Measurements from ENCODE around the gene EAF1. TPM values are rescaled to one million over a fixed set of nuclear protein-coding genes. Genes with fewer than 3 reads are reported as not detected.
"Not testable (repeated sequence)": the region's sequence is repeated elsewhere in the genome, so short reads cannot be mapped to it uniquely, and the experiment has no call there.

Gene EAF1
- total RNA-seq, 2 donors from 2014 or later, result 29.9 to 33.4 TPM

GRCh38 chr3:15449489-15450224 lies 22.3 kb downstream of the EAF1 start:
- Mint-ChIP-seq H3K36me3 (ENCODE audit: insufficient read depth in 2 of 2) (no peaks in the 10 kb centered on the region), H3K27ac (no peak overlapping the region), H3K4me1 (ENCODE audit: low read depth) (no peaks in the 10 kb centered on the region), H3K4me3 (no peak overlapping the region), H3K9me3 (no peaks in the 10 kb centered on the region), H3K27me3 (ENCODE audit: low read depth) (no peaks in the 10 kb centered on the region)
- ATAC-seq (replicated peaks in 1 of 2), result no peak
- no peak for DNase-seq

DNA sequence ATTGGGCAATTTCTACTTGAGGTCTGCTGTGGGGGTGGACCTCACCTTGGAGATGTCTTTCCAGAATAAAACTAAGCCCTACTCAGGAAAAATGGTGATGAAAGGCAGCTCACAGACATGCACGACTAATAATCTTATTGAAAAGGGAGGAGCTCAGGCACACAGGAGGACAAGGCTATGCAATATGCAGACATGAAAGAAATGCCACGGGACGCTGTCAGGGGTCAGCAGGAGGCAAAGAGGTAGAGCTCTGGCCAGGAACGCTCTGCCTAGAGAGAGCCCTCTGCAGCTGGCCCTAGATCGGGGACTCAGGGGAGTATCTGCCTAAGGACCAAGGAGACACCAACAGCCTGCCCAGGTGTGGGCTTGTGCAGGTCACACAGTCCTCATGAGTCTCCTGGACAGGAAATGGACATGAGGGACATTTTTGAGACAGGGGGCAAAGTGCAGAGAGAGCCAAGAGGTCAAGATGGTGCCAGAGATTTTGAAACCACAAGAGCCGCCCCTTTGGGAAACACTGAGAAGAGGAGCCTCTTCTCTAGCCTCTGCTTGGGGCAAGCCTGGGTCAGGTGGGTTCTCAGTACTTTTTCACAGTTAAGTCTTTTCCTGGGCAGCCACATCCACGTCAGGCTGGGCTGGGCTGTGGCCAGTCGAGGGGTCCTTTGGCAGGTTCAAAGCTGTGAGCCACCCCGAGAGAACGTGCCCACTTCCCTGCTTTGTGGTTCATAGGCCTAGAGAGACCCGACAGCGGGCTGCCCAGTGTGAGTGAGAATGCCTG lies 23.2 kb downstream of the EAF1 start:
- Mint-ChIP-seq H3K36me3 (ENCODE audit: insufficient read depth in 2 of 2) (no peaks in the 10 kb centered on the region), H3K27ac (no peak overlapping the region), H3K9me3 (no peaks in the 10 kb centered on the region), H3K4me3 (no peak overlapping the region), H3K4me1 (ENCODE audit: low read depth) (no peaks in the 10 kb centered on the region), H3K27me3 (ENCODE audit: low read depth) (no peaks in the 10 kb centered on the region)
- DNase-seq, result no peak
- no peak for ATAC-seq (replicated peaks in 1 of 2)

DNA sequence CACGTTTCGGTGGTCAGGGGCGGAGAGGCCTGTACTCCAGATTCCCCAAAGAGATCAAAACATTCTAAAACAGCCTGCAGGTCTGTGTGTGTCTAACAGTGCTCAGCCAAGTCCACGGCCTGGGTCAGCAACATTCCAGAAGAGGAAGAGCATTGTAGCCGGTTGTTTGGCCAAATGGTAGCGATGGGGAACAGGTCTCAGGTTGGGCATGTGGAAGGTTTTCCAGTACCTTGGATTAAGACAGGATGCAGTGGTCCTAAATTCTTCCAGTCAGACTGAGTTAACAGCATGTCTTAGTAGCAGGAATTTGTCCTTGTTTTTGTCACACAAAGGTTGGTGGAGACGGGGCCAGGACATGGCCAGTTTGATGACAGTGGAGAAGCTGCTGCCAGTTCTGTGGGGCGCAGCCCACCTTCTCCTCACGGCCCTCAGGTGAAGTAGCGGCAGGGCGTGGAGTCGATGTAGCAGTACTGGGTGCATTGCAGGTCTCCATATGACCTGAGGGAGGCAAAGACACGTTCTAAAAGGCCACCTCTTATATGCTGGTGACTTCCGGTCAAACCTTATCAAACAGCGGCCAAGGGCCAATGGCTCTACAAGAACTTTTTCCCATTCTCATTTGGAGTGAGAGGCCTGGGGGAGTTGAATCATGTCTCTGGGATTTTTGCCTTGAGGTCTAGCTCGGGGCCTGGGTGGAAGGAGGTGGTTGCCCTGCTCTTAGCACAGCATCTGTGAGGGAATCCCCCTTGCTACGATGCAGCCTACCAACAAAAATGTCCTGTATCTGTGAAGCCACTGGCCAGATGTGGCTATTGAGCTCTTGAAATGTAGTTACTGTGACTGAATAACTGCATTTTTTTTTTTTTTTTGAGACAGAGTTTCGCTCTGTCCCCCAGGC lies 24.1 kb downstream of the EAF1 start:
- no peaks in the 10 kb centered on the region for H3K27me3 Mint-ChIP-seq (ENCODE audit: low read depth)
- H3K36me3 Mint-ChIP-seq (ENCODE audit: insufficient read depth in 2 of 2), result no peaks in the 10 kb centered on the region
- H3K27ac Mint-ChIP-seq, result no peak overlapping the region
- ATAC-seq (replicated peaks in 1 of 2), result no peak
- no peaks in the 10 kb centered on the region for H3K4me1 Mint-ChIP-seq (ENCODE audit: low read depth)
- no peak for DNase-seq
- no peak overlapping the region for H3K4me3 Mint-ChIP-seq
- H3K9me3 Mint-ChIP-seq, result no peaks in the 10 kb centered on the region

DNA sequence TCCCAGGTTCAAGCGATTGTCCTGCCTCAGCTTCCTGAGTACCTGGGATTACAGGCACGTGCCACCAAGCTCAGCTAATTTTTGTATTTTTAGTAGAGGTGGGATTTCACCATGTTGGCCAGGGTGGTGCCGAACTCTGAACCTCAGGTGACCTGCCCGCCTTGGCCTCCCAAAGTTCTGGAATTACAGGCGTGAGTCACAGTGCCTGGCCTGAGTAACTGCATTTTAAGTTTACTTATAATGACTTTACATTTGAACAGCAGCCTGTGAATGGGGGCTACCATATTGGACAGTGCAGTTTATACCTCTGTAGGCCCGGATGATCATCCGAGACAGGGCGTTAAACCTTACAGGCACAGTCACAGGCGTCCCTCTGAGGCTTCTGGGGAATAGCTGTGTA lies 24.8 kb downstream of the EAF1 start:
- H3K9me3 Mint-ChIP-seq, result no peaks in the 10 kb centered on the region
- H3K4me1 Mint-ChIP-seq (ENCODE audit: low read depth), result no peaks in the 10 kb centered on the region
- H3K36me3 Mint-ChIP-seq (ENCODE audit: insufficient read depth in 2 of 2), result no peaks in the 10 kb centered on the region
- H3K27ac Mint-ChIP-seq, result no peak overlapping the region
- ATAC-seq (replicated peaks in 1 of 2) (no peak), DNase-seq (no peak)
- H3K27me3 Mint-ChIP-seq (ENCODE audit: low read depth), result no peaks in the 10 kb centered on the region
- no peak overlapping the region for H3K4me3 Mint-ChIP-seq

DNA sequence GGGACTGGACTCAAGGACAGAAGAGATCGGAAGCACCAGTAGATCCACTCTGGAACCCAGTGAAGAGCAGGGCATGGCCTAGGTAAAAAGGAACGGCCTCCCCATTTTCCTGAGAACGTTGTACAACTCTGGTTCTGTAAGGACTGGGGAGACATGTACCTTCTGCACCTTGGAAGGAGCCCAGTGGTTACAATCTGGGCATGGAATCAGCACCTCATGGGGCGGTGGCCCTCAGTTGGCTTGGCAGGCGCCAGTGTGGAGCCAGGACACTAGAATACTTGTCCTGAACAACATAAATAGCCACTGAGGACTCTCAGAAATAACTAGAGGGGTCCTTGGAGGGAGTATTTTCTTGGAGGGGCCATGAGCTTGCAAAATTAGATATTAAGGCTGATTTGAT lies 25.6 kb downstream of the EAF1 start:
- Mint-ChIP-seq H3K36me3 (ENCODE audit: insufficient read depth in 2 of 2) (no peaks in the 10 kb centered on the region), H3K9me3 (no peaks in the 10 kb centered on the region), H3K4me1 (ENCODE audit: low read depth) (no peaks in the 10 kb centered on the region), H3K27ac (no peak overlapping the region), H3K27me3 (ENCODE audit: low read depth) (no peaks in the 10 kb centered on the region), H3K4me3 (no peak overlapping the region)
- no peak for DNase-seq
- no peak for ATAC-seq (replicated peaks in 1 of 2)

GRCh38 chr3:15453501-15453900 lies 26.1 kb downstream of the EAF1 start:
- H3K9me3 Mint-ChIP-seq, result no peaks in the 10 kb centered on the region
- H3K4me1 Mint-ChIP-seq (ENCODE audit: low read depth), result no peaks in the 10 kb centered on the region
- no peak overlapping the region for H3K4me3 Mint-ChIP-seq
- H3K36me3 Mint-ChIP-seq (ENCODE audit: insufficient read depth in 2 of 2), result no peaks in the 10 kb centered on the region
- ATAC-seq (replicated peaks in 1 of 2) (no peak), DNase-seq (no peak)
- H3K27ac Mint-ChIP-seq, result no peak overlapping the region
- H3K27me3 Mint-ChIP-seq (ENCODE audit: low read depth), result no peaks in the 10 kb centered on the region

GRCh38 chr3:15453991-15454625 lies 26.7 kb downstream of the EAF1 start:
- no peak for ATAC-seq (replicated peaks in 1 of 2)
- no peaks in the 10 kb centered on the region for H3K9me3 Mint-ChIP-seq
- no peaks in the 10 kb centered on the region for H3K27me3 Mint-ChIP-seq (ENCODE audit: low read depth)
- no peak for DNase-seq
- no peaks in the 10 kb centered on the region for H3K36me3 Mint-ChIP-seq (ENCODE audit: insufficient read depth in 2 of 2)
- no peak overlapping the region for H3K4me3 Mint-ChIP-seq
- H3K4me1 Mint-ChIP-seq (ENCODE audit: low read depth), result no peaks in the 10 kb centered on the region
- no peak overlapping the region for H3K27ac Mint-ChIP-seq

DNA sequence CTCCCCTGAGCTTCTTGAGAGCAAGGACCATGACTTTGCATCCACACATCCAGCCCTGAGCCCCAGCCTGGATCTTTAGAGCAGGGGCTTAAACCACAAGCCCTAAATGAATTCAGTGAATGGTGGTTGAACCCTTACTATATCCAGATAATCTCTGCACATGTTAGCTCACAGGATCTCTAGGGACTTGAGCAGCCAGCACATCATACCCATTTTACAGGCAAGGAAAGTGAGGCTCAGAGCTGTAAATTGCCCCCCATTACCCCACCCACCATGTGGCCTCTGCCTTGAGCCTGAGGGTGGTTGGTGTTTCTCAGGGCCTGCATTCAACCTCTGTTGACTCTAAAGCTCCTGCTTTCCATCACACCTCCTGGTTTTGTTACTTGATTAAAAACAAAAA lies 27.6 kb downstream of the EAF1 start:
- Mint-ChIP-seq H3K4me3 (no peak overlapping the region), H3K27me3 (ENCODE audit: low read depth) (no peaks in the 10 kb centered on the region), H3K27ac (no peak overlapping the region), H3K36me3 (ENCODE audit: insufficient read depth in 2 of 2) (no peaks in the 10 kb centered on the region), H3K9me3 (no peaks in the 10 kb centered on the region), H3K4me1 (ENCODE audit: low read depth) (no peaks in the 10 kb centered on the region)
- DNase-seq (no peak), ATAC-seq (replicated peaks in 1 of 2) (no peak)

- Mint-ChIP-seq H3K4me3 (no peak overlapping the region), H3K9me3 (no peaks in the 10 kb centered on the region), H3K27ac (no peak overlapping the region), H3K4me1 (ENCODE audit: low read depth) (peaks cover 6% of the 10 kb centered on the region), H3K27me3 (ENCODE audit: low read depth) (no peaks in the 10 kb centered on the region), H3K36me3 (ENCODE audit: insufficient read depth in 2 of 2) (no peaks in the 10 kb centered on the region)
- ATAC-seq (replicated peaks in 1 of 2), result no peak
- DNase-seq, result no peak
These were observed 28.4 kb downstream of the EAF1 start for GRCh38 chr3:15455756-15456155.

DNA sequence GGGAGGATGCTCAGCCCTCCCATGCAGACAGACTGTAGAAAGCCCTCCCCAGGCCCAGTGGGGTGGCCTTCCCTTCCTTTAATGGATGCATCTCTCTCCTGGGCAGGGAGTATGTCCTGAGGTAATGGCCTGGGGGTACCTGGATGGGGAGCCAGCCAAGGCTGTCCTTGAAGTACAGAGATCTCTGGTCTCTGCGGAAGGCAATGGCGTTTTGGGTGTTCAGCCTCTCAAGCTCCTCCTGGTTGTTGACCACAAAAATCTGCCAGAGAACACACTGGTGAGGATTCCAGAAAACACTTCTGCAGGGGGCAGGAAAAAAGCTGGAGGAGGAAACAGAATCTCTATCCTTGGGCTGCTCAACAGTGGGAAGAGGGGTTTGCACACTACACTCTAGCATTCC lies 28.9 kb downstream of the EAF1 start:
- Mint-ChIP-seq H3K36me3 (ENCODE audit: insufficient read depth in 2 of 2) (no peaks in the 10 kb centered on the region), H3K4me1 (ENCODE audit: low read depth) (peaks cover 12% of the 10 kb centered on the region), H3K9me3 (no peaks in the 10 kb centered on the region), H3K27me3 (ENCODE audit: low read depth) (no peaks in the 10 kb centered on the region), H3K4me3 (no peak overlapping the region), H3K27ac (no peak overlapping the region)
- DNase-seq, result no peak
- no peak for ATAC-seq (replicated peaks in 1 of 2)

DNA sequence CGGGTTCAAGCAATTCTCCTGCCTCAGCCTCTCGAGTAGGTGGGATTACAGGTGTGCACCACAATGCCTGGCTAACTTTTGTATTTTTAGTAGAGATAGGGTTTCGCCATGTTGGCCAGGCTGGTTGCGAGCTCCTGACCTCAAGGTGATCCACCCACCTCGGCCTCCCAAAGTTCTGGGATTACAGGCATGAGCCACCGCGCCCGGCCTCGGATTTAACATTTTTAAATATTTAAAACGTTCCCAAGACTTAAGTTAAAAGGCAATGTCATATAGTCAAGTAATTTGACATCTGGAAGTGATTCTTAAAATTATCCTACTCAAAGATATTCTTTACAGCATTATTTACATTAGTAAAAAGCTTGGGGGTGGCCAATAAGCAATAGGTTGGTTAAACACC lies 29.5 kb downstream of the EAF1 start:
- not testable (repeated sequence) for H3K9me3 Mint-ChIP-seq; H3K4me3 Mint-ChIP-seq; ATAC-seq (replicated peaks in 1 of 2); DNase-seq; H3K36me3 Mint-ChIP-seq (ENCODE audit: insufficient read depth in 2 of 2); H3K27ac Mint-ChIP-seq; H3K27me3 Mint-ChIP-seq (ENCODE audit: low read depth)
- H3K4me1 Mint-ChIP-seq (ENCODE audit: low read depth), result peaks cover 15% of the 10 kb centered on the region

DNA sequence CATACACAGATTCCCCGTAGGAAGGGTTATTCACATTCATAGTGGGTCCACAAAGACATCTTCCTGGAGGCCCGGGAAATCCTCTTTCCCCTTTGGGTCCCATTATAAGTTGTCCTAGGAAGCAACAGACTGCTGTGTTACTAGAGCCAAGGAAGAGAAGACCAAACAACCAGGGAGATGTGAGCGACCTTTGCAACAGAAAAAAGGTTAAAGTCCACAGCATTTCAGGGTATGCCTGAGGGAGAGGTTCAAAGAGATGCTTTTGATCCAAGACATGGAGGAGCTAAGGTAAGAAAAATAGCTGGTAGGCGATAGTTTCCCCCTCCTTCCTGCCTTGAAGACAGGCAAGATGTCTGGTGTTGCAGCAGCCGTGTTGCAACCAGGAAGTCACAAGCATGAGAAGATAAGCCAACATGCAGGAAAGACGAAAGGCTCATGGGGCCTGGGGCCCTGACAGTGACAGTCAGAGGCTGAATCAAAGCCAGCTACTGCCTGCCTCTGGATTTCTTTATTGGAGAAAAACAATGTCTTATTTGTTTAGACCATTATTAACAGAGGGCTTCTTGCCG lies 30.9 kb downstream of the EAF1 start:
- Mint-ChIP-seq H3K27ac (no peak overlapping the region), H3K27me3 (ENCODE audit: low read depth) (no peaks in the 10 kb centered on the region), H3K36me3 (ENCODE audit: insufficient read depth in 2 of 2) (no peaks in the 10 kb centered on the region), H3K4me3 (no peak overlapping the region), H3K4me1 (ENCODE audit: low read depth) (peaks cover 24% of the 10 kb centered on the region), H3K9me3 (no peaks in the 10 kb centered on the region)
- ATAC-seq (replicated peaks in 1 of 2) (no peak), DNase-seq (no peak)
